Measurements from ENCODE around the gene FOXR2.

Gene FOXR2

GRCh38 chrX:55623100-55623499 lies at the start of gene FOXR2:
Gene FOXR2, plus strand, starts transcription at chrX:55623400. Its CDS starts 312 bp downstream, at chrX:55623712.
- H3K4me3 ChIP-seq (ENCODE audit: low read depth, low read length): no peak within 1 kb of the TSS
- no peak for DNase-seq (ENCODE audit: low read depth)
- TF ChIP-seq MAX (IDR thresholded peaks at IDR 0.05; ENCODE audit: low read depth, low read length) (no peak), CTCF (IDR thresholded peaks at IDR 0.05; ENCODE audit: low read depth, low read length) (no peak), POLR2A (IDR thresholded peaks at IDR 0.05; ENCODE audit: extremely low read depth, insufficient read length) (no peak), MYC (IDR thresholded peaks at IDR 0.05; ENCODE audit: low read depth, low read length) (no peak)

GRCh38 chrX:55579115-55579514 lies 44.1 kb upstream of the FOXR2 start:
- no peak for DNase-seq (ENCODE audit: low read depth)
- no peak overlapping the region for H3K4me3 ChIP-seq (ENCODE audit: low read depth, low read length)
- no peak for TF ChIP-seq MYC (IDR thresholded peaks at IDR 0.05; ENCODE audit: low read depth, low read length)
- TF ChIP-seq CTCF (IDR thresholded peaks at IDR 0.05; ENCODE audit: low read depth, low read length): no peak
- no peak for TF ChIP-seq MAX (IDR thresholded peaks at IDR 0.05; ENCODE audit: low read depth, low read length)
- no peak for TF ChIP-seq POLR2A (IDR thresholded peaks at IDR 0.05; ENCODE audit: extremely low read depth, insufficient read length)

GRCh38 chrX:55582447-55582846 lies 40.8 kb upstream of the FOXR2 start:
- no peak for DNase-seq (ENCODE audit: low read depth)
- TF ChIP-seq MAX (IDR thresholded peaks at IDR 0.05; ENCODE audit: low read depth, low read length) (no peak), MYC (IDR thresholded peaks at IDR 0.05; ENCODE audit: low read depth, low read length) (no peak), CTCF (IDR thresholded peaks at IDR 0.05; ENCODE audit: low read depth, low read length) (no peak), POLR2A (IDR thresholded peaks at IDR 0.05; ENCODE audit: extremely low read depth, insufficient read length) (no peak)

GRCh38 chrX:55593296-55593695 lies 29.9 kb upstream of the FOXR2 start:
- TF ChIP-seq MAX (IDR thresholded peaks at IDR 0.05; ENCODE audit: low read depth, low read length) (no peak), POLR2A (IDR thresholded peaks at IDR 0.05; ENCODE audit: extremely low read depth, insufficient read length) (no peak), MYC (IDR thresholded peaks at IDR 0.05; ENCODE audit: low read depth, low read length) (no peak), CTCF (IDR thresholded peaks at IDR 0.05; ENCODE audit: low read depth, low read length) (no peak)
- no peak overlapping the region for H3K4me3 ChIP-seq (ENCODE audit: low read depth, low read length)
- no peak for DNase-seq (ENCODE audit: low read depth)

More at GRCh38 chrX:55582447-55582846, 40.8 kb upstream of the FOXR2 start:
- H3K4me3 ChIP-seq (ENCODE audit: low read depth, low read length): no peak overlapping the region

- TF ChIP-seq MAX (IDR thresholded peaks at IDR 0.05; ENCODE audit: low read depth, low read length) (no peak), CTCF (IDR thresholded peaks at IDR 0.05; ENCODE audit: low read depth, low read length) (no peak), MYC (IDR thresholded peaks at IDR 0.05; ENCODE audit: low read depth, low read length) (no peak), POLR2A (IDR thresholded peaks at IDR 0.05; ENCODE audit: extremely low read depth, insufficient read length) (no peak)
Measured at GRCh38 chrX:55593756-55594257, 29.4 kb upstream of the FOXR2 start.

More at GRCh38 chrX:55593756-55594257, 29.4 kb upstream of the FOXR2 start:
- no peak overlapping the region for H3K4me3 ChIP-seq (ENCODE audit: low read depth, low read length)
- DNase-seq (ENCODE audit: low read depth): no peak

All from NB4 (cell line).